ENCODE data around the gene OGDH.
"Not testable (repeated sequence)": the region's sequence is repeated elsewhere in the genome, so short reads cannot be mapped to it uniquely, and the experiment has no call there.

The OGDH gene

DNA sequence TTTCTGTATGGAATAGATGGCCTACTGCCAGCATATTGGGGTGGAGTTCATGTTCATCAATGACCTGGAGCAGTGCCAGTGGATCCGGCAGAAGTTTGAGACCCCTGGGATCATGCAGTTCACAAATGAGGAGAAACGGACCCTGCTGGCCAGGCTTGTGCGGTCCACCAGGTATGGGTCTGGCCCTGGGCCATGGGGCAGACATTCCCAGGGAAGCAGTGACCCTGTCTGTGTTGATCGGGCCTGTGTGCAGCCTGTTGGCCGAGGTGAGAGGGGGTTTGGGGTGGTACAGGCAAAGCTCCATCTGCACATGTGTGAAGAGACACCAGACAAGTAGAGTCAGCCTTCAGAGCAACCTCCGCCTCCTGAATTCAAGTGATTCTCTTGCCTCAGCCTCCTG lies 67.3 kb downstream of the OGDH start:
- DNase-seq: no peak

DNA sequence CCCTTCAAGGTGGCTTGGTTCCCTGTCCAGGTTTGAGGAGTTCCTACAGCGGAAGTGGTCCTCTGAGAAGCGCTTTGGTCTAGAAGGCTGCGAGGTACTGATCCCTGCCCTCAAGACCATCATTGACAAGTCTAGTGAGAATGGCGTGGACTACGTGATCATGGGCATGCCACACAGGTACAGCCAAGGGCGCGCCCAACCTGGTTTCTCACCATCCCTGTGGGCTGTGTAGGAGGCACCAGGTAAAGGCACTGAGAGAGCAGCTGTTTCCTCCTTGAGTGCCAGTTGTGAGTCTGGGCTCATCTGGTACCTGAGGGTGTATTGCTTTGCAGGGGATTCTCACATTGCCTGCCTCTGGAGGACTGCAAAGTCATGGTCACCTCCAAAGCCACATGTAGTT lies 68.0 kb downstream of the OGDH start:
- no peak for DNase-seq

DNA sequence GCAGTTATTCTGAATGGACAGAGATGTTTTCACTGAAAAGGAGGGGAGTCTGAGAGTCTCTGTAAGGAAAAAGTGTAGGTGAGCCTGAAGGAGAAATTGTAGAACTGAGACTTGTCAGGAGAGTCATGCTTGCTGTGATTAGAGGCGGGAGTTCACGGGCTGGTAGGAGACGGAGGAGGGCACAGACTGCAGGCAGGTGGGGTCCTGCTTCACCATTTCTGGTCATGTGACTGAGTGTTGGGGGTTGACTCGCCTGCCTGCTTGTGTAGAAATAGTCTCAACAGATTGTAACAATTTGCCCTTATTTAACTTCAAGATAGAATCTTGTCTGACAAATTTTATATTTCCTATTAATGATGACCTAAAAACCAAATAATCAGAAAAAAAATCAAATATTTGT lies 70.3 kb downstream of the OGDH start:
- DNase-seq: no peak

DNA sequence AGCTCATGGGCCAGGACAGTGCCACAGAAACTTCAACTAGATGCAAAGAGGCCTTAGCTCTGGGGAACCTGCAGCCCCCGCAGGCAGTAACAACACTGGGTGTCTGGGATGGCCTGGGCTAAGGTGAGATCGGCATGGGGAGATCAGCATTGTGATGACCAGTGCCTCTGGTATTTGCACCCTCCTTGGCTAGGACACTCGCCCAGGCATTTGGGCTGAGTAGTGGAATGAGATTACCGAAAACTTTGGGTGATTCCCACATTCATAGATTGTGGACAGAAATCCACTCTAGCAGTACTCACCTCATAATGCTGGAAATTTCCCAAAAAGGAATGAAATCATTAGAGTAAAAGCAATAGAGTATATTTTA lies 71.7 kb downstream of the OGDH start:
- DNase-seq: no peak

DNA sequence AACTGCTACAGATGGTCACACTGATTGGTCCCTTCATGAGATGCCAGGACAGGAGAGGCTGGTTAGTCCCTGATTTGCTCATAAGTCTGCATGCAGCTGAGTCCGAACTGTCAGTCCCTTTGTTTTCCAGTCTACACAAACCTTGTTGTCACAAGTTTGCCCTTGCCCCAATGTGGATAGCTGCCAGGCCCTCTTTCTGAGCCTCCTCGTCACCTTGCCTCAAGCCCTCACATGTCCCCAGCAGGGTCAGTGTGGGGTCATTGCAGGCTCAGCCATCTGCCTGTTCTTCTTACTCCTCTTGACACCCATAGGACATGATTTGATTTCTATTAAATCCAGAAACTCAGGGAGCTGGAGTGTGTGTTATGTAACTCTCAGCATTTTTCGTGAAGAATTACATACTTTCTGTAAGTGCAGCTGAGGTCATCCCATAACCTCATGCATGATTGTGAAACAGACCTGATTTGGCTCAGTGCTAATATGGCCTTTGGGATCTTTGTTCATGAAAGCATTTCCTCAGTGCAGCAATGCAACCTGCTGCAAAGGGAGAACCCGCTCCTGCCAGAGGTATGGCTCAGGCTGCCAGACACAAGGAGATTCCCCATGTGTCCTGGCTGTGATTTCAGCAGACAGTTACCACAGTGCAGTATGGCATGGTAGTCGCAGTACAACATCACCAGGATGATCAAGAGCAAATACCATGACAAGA lies 72.2 kb downstream of the OGDH start:
- peak; percentile 78 for DNase-seq

DNA sequence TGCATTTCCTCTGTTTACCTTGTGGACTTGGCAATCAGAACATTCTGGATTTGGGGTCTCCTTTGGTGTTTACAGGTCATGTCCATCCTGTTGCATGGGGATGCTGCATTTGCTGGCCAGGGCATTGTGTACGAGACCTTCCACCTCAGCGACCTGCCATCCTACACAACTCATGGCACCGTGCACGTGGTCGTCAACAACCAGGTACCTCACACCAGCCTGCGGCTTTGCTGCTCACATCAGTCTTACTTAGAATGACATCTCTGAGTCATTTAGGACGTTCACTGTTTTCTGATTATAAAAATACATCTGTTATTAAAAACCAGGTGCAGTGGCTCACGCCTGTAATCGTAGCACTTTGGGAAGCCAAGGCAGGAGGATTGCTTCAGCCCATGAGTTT lies 75.2 kb downstream of the OGDH start:
- DNase-seq: no peak

DNA sequence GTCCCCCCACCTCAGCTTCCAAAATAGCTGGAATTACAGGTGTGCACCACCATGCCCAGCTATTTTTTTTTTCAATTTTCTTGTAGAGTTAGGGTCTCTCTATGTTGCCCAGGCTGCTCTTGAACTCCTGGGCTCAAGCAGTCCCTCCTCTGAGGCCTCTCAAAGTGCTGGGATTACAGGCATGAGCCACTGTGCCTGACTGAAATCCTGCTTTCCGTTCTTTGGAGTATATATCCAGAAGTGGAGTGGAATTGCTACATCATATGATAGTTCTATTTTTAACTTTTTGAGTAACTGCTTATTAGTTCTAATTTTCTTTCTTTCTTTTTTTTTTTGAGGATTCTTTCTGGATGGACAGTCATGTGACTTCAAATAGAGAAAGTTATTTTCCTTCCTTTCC lies 79.3 kb downstream of the OGDH start:
- no peak for DNase-seq

DNA sequence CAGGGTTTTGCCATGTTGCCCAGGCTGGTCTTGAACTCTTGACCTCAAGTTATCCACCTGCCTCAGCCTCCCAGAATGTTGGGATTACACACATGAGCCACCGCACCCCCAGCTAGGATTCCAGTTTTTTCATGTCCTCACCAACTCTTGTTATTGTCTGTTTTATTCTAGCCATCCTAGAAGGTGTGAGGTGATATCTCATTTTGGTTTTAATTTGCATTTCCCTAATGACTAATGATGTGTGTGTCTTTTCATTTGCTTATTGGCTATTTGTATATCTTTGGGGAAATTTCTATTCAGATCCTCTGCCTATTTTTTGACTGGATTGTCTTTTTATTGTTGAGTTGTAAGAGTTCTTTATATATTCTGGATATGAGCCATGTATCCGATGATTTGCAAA lies 83.0 kb downstream of the OGDH start:
- DNase-seq: no peak

DNA sequence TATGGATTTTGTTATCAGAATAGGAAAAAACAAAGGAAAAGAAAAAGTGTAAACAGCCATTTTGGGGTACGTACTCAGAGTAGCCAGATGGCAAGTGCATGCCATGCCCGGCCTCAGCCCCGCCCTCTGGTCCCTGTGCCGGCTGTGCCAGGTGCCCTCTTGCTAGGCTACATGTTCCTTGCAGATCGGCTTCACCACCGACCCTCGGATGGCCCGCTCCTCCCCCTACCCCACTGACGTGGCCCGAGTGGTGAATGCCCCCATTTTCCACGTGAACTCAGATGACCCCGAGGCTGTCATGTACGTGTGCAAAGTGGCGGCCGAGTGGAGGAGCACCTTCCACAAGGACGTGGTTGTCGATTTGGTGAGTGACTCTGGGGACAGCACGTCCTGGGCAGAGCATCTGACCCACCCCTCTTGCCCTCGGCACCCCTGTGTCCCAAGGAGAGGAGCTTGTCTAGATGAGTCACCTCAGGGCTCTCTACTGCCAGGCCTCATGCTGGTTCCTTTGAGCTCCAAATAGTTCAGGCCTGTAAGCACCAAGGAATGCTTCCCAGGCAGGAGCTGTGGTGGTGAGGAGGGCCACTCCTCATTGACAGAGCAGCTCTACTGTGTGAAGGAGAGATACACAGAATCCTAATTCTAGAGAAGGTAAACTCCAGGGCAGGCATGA lies 87.3 kb downstream of the OGDH start:
- DNase-seq: no peak

DNA sequence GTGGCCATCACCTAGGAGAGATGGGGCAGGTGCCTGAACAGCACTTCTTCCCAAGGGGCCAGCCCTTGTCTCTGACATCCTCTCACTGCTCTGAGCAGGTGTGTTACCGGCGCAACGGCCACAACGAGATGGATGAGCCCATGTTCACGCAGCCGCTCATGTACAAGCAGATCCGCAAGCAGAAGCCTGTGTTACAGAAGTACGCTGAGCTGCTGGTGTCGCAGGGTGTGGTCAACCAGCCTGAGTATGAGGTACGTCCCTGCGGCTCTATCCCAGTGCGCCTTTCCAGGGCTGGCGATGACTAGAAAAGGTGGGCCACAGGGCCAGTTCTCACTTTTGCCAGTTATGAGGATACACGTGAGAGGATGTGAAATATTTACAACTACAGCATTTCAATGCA lies 87.9 kb downstream of the OGDH start:
- no peak for DNase-seq

DNA sequence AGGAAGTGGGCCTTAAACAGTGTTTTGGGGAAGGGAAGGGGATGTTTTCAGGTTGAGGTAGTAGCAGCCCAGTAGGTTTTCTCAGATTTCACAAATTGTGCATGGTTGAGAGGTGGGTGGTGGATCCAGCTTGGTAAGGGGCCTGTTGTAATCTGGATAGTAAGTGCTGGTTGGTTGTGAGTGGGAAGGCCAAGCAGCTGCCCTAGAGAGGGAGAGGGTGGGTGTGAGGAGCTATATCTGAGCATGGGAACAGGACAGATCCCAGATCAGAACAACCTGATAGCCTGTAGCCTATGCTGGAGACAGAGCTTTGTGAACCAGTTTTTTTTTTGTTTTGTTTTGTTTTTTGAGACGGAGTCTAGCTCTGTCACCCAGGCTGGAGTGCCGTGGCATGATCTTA lies 88.3 kb downstream of the OGDH start:
- no peak for DNase-seq

DNA sequence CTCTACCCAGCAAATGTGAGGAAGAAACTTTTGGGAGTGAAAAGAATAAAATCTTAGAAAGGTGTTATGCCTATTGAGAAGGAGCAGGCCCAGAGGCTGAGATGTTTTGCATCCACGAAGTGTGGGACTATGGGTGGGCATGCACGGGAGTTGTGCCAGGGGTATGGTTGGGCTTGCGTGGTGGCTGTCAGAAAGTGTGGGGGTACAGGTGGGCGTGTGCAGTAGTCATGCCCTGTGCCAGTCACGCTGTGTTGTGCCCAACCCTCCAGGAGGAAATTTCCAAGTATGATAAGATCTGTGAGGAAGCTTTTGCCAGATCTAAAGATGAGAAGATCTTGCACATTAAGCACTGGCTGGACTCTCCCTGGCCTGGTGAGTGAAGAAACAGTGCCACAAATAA lies 89.3 kb downstream of the OGDH start:
- no peak for DNase-seq

DNA sequence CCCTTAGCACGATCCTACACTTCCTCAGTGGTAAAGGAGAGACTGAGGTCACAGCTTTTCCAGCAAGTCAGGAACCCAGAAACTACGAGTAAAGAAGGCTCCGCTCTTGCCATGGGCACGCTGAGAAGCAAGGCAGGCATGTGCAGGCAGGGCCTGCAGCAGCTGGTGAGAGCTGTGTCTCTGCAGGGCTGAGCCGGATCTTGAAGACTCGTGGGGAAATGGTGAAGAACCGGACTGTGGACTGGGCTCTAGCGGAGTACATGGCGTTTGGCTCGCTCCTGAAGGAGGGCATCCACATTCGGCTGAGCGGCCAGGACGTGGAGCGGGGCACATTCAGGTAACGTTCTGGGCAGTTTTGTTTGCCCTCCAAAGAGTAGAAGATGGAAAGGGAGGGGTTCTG lies 90.3 kb downstream of the OGDH start:
- DNase-seq: no peak

DNA sequence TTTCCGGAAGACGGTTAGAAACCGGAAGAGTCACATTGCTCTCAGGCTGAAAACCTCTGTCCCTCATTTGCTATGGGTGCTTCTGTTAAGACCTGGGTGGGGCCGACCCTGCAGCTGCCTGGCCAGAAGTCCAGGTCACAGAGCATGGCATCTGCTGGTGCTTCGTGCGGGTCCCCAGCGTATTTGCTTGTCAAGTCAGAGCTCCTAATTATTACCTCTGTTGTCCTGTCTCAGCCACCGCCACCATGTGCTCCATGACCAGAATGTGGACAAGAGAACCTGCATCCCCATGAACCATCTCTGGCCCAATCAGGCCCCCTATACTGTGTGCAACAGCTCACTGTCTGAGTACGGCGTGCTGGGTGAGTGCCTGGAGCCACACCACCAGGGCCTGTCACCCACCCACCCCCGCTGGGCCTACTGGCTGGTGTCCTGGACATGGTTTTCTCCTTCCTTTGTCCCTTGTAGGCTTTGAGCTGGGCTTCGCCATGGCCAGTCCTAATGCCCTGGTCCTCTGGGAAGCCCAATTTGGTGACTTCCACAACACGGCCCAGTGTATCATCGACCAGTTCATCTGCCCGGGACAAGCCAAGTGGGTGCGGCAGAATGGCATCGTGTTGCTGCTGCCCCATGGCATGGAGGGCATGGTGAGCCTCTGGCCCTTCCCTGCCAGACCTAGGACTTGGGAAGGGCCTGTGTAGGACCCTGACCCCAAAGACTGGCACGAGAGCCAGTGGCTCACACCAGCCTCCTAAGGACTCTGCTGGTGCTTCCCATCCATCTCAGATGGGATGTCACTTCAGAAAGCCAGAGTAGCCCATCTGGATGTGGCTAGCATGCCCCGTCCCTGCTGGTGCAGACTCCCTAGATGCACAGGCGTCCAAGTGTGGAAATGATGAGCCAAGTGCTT lies 91.0 kb downstream of the OGDH start:
- DNase-seq: no peak

DNA sequence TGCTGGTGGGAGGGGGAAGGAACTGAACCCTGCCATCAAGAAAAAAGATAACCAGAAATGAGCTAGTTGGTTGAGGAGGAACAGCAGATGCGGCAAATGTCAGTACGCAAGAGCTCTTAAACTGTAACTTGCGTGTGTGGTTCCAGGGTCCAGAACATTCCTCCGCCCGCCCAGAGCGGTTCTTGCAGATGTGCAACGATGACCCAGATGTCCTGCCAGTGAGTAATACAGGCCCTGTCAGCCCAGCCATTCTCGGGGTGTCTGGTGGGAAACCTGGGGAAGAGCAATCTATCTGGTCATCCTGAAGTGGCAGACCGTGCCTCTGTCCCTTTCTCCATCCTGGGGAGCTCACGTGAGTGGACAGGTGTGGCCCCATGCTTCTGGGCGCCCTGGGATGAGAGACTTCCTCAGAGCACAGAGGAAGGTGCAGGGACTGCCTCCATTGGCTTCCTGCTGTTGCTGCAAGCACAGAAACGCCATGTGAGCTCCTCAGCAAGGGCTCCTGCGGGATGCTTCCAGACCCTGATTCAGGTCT lies 91.7 kb downstream of the OGDH start:
- DNase-seq: no peak

DNA sequence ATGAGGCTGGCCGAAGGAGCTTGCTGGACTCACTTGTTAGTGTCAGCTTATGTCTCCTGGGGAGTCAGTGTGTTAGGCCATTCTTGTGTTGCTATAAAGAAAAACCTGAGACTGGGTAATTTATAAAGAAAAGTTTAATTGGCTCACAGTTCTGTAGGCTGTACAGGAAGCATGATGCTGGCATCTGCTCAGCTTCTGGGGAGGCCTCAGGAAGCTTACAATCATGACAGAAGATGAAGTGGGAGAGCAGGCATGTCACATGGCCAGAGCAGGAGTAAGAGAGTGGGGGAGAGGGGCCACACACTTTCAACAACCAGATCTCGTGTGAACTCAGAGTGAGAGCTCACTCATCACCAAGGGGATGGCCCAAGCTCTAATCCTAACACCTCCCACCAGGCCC lies 93.2 kb downstream of the OGDH start:
- not testable (repeated sequence) for DNase-seq

DNA sequence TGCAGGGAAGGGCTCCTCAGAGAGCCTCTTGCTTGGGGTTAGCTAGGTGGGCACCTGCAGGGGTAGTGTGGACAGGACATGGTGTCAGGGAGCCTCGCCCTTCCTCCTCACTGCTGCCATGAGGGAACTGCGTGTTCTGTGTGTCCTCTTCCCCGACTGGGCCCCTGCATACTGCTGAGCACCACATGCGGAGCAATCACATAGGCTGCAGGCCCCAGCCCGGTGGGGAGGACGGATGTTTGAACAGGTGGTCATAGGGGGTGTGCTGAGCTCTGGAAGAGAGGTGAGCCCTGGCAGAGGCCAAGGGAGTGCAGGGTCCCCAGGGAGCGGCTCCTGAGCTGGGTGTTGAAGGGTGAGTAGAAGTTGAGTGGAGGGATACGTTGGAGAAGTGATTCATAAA lies 93.9 kb downstream of the OGDH start:
- no peak for DNase-seq

DNA sequence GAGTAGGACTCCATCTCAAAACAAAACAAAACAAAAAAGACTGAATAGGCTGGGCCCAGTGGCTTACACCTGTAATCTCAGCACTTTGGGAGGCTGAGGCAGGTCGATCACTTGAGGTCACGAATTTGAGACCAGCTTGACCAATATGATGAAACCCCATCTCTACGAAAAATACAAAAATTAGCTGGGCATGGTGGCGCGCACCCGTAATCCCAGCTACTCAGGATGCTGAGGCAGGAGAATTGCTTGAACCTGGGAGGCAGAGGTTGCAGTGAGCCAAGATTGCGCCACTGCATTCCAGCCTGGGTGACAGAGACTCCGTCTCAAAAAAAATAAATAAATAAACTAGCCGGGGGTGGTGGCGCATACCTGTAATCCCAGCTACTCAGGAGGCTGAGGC lies 97.0 kb downstream of the OGDH start:
- DNase-seq: not testable (repeated sequence)

DNA sequence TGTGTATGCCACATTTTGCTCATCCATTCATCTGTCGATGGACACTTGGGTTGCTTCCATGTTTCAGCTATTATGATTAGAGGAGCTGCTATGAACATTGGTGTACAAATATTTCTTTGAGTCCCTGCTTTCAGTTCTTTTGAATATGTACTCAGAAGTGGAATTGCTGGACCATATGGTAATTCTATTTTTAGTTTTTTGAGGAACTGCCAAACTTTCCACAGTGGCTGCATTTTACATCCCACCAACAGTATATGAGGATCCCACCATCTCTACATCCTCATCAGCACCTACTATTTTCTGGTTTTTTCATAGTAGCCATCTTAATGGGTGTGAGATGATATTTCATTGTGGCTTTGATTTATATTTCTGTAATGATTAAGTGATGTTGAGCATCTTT lies 97.5 kb downstream of the OGDH start:
- no peak for DNase-seq

DNA sequence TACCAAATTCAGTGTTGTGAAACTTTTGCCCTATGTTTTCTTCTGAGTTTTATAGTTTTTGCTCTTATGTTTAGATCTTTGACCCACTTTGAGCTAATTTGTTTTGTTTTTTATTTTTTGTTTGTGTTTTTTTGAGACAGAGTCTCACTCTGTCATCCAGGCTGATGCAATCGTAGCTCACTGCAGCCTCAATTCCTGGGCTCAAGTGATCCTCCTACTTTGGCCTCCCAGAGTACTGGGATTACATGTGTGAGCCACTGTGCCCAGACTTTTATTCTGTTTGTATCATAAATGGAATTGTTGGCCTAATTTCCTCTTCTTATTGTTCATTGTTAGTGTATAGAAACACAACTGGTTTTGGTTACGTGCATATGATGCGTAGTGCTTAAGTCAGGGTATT lies 99.0 kb downstream of the OGDH start:
- DNase-seq: no peak

DNA sequence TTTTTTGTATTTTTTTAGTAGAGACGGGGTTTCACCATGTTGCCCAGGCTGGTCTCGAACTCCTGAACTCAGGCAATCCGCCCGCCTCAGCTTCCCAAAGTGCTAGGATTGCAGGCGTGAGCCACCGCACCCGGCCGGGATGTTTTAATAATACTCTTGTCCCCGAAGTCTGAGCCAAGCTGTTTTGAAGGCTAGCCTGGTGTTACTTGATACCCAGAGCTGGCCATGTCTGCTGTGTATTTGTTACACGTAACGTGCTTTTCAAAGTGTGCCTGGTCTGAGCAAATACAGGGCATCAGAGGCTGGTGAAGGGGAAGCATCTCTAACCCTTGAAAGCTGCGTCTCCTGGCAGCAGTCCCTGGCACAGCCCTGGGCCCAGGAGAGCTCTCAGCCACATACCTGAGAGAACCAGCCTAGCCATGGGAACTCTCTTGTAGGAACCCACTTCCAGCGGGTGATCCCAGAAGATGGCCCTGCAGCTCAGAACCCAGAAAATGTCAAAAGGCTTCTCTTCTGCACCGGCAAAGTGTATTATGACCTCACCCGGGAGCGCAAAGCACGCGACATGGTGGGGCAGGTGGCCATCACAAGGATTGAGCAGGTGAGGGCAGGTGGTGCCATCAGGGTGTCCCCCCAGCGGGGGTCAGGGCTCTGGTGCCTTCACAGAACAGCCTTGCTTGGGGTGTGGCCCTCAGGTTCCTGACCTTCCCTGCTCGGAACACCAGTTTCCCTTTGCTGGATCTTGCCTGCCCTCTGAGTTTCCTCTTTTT lies 100.5 kb downstream of the OGDH start:
- no peak for DNase-seq

DNA sequence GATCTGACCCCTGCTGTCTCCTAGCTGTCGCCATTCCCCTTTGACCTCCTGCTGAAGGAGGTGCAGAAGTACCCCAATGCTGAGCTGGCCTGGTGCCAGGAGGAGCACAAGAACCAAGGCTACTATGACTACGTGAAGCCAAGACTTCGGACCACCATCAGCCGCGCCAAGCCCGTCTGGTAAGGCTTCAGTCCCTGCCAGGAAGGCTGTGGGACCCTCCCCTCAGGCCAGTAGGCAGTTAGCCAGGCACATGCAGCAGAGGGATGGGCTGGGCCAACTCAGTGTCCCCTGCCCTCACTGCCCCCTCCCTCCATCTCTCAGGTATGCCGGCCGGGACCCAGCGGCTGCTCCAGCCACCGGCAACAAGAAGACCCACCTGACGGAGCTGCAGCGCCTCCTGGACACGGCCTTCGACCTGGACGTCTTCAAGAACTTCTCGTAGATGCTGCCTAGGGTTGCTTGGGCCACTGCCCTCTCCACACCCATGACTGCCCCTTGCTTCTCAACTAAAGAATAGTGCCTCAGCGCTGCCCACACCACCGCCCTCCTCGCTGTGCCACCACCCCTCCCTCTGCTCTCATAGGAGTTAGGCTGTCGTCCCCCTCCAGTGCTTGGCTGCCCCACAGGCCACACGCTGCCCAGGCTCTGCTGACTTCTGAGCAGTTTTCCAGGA lies 101.3 kb downstream of the OGDH start:
- DNase-seq: no peak
